HG03135 (cell line): ENCODE data around the gene CAMTA1.

Experiments used
- ATAC-seq: cut with Tn5 transposase; IDR thresholded peaks from one replicate; pipeline ENCODE4 v1.9.1; 2021; ENCODE audit warnings: mild to moderate bottlenecking, moderate library complexity; ENCODE audit not compliant: unreplicated experiment

Gene CAMTA1

DNA sequence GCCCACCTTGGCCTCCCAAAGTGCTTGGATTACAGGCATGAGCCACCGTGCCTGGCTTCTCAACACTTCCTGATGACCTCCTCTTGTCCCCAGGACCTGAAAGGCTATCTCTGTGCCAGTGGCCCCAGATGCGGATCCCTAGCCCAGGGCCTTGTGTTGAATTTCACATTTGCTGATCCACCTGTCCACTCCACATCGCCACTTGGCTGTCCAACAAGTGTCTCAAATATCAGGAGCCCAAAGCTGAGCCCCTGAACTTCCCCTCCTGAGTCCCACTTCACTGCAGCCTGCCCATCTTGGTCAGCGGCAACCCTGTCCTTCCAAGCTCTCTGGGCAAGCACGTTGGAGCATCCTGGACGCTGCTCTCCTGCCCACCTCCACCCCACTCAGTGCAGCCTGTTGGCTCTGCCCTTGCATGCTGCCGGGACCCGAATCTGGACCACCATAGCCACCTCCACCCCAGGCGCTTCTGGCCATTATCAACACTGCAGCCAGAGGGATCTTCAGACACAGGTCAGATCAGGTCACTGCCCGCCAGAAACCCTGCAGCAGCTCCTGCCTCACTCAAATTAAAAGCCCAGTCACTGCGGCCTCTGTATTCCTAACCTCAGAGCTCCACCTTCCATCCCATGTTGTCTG, 633.3 kb downstream of the CAMTA1 start:
- no peak for ATAC-seq

DNA sequence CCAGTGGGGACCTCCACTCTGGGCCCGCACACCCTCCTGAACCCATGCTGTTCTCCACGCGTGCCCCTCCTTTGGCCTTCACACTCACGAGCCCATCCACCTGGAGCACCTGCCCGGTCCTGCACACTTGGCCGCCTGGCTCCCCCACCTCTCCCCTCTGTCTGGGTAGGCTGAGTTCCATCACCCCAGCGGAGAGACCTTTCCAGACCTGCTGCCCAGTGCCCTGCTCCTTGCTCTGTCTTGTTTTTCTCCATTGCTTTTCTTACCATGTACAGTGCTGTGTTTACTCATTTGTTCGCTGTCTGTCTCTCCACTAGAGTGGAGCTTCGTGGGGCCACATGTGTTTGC, 634.8 kb downstream of the CAMTA1 start:
- ATAC-seq, result no peak

DNA sequence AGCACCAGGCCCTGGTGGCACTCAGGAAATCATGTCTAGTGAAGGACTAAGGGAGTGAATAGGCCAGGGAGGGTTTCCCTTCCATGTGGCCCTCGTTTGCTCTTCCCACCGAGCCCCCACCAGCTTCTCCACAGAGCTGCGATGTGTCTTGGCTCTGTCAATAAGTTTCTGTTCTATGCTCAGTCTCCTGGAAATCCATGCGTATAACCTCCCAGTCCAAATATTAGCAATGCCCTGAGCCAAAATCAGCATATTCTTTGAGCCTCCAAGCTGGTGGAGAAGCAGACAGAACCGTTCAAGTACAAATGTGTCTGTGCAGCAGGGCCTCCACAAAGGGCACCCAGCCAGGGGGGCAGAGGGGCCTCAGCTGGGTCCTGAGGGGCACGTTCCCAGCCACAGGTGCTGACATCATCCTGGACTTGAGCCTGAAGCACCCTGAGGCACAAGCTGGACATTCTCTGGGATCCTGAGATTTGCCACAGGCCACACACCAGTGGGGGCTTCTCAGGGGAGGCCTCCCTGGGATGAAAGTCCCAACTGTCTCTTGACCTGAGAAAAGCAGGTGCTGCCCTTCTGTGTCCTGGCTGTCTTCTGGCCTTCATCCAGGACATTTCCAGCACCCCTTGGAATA, 635.3 kb downstream of the CAMTA1 start:
- ATAC-seq, result no peak

DNA sequence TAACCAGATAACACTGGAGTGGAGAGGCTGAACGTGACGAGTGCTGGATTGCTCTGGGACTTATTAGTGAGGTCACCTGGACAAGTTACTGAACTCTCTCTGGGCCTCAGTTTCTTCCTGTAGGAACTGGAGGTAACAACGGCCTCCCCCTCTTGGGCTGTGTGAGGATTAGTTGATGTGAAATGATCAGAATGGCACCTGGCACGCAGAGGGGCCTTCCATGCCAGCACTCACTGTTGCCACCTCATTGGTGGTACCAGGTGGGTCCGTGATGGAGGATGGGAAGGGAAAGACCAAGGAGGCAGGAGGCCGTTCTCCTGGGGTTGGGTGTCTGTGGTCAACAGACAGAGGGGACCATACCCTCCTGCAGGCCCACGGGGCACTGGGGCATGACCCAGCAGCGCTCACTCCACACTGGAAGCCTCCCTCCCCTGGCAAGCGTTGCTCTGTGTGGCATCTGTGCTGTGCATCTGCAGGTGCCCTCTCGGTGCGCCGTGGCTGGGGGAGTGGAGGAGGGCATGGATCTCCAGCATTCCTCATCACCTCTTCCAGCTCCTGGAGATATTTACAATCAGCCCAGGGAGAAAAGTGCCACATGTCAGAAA, 636.3 kb downstream of the CAMTA1 start:
- ATAC-seq, result no peak

DNA sequence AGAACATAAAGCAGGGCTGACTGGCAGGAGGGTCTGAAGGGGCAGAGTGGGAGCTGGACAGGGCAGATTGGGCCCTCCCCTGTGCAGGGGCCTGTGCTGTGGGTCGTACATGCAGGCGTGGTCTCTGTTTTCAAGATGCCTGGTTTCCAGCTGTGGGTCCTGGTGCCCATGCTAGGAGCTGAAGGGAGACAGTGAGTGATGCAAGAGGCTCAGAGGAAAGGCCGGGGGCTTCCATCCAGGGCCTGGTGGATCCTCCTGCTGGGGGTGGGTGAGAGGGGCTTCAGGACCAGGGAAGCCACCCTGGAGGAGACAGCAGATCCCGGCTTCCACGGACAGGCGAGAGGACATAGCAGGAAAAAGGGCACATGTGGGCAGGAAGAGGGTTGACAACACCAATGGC, 636.8 kb downstream of the CAMTA1 start:
- ATAC-seq, result no peak

DNA sequence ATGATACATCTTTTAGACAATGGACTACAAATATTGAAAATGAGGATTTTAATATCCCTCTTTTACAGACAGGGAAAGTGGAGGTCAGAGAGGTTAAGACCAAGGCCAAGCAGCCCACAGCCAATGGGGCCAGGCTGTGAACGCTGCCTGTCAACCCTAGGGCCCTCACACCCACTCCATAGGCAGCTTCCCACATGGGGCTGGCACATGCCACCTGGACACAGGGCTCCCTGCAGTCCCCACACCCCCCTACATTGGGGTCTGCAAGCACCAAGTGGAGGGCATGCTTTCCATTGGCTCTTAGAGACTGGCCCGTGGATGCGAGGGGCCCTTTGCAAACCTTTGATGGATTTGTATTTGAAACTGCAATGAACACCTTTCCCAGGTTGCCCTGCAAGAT, 637.3 kb downstream of the CAMTA1 start:
- ATAC-seq, result no peak

DNA sequence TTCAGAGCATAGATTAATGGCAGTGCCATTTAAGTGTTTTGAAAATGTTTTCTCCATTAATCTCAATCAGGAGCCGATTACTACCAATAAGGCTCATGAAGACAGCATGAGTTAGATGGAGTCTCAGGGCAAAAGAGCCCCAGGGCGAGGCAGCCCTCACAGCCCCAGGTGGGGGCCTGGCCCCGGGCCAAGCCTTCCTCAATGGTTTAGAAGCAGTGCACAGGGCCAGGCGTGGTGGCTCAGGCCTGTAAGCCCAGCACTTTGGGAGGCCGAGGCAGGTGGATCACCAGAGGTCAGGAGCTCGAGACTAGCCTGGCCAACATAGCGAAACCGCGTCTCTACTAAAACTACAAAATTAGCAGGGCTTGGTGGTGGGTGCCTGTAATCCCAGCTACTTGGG, 637.7 kb downstream of the CAMTA1 start:
- no peak for ATAC-seq

DNA sequence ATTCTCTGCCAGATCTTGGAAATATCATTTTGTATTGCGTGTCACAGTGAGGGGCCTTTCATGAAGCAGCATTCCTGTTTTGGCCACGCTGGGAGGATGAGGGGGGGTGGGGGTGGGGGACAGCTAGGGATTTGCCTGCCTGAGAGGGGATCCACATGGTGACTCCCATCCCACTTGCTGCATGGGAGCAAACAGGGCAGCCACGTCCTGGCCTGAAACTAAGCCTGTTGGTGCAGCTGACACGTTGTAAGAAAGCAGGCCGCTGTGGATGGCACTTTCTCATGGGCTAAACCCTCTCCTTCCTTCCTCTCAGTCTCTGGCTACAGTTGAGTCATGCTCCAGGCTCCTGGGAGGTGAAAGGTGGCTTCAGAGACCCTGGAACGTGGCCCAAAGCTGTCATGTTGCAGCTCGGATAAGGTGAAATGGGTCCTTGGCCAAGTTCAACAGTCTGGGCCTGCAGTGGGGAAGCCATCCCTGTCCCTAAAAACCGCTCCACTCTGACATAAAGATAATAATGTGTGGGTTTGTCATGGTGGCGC, 639.2 kb downstream of the CAMTA1 start:
- no peak for ATAC-seq

DNA sequence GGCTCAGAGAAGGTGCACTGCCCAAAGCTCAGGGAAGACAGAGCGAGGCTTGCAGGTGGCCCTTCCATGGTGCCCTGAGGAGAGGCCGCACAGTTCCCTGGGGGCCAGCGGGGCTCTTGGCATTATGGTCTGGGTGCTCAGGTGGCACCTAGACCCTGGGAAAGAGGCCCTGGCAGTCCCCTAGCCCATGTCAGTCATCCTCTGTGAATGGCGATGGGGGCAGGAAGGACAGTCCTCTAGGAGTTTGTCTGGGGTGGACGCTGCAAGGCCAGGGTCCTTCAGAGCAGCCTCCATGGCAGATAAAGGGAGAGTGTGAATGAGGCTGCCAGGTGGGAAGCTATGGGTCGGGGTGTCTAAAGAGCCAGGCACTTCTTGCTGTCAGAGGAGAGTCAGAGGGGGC, 640.0 kb downstream of the CAMTA1 start:
- no peak for ATAC-seq

DNA sequence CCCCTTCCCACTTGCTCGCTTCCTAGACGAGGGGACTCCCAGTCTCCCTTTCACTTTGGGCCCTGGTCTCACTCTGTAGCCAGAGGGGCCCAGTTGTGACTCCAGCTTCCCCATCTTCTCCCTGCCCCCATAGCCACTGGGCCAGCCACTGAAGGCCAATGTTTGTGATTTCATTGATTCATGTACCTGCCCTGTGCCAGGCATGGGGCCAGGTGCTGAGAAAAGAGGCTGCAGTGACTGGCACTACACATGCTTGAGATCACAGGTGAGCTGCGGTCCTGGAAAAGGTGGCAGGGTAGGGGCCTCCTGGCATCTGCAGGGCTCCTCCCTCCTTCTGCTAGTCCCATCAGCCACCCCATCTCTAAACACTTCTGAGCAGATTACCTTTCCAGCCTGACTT, 640.5 kb downstream of the CAMTA1 start:
- ATAC-seq, result no peak

DNA sequence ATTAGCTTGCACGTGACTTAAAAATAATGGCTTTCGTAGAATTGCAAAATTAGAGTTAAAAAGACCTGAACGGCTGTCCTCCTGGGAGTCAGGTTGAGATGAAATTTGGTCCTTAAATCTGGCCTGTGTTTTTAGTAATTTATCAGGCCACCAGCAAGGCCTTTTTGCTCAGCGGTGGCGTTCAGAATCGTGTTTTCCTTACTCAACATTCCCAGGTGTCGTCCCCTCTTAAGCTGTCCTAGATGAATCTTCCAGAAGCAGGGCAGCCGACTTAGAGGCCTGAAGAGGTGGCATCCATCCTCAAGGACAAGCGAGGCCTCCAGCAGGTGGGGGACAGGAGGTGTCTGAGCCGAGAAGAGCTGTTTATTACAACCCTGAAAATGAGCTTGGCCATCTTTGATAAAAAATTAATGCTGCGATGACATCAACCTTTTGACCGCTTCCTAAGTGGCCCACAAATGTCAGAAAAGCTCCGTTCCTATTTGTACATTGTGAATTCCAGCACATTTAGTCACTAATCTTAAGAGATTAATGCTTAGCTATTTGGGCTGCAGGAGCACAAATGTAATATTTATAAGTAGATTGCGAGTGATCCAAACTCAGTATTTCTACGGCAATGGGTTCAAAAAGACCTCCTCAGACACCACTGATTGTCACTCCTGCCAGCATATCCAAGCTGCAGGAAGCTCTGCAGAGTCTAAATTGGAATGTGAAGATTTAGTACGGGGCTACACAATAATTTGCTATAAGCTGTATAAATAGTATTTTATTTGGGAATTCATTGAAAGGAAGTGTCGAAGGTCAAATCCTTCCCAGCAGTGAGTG, 641.7 kb downstream of the CAMTA1 start:
- ATAC-seq, result no peak

DNA sequence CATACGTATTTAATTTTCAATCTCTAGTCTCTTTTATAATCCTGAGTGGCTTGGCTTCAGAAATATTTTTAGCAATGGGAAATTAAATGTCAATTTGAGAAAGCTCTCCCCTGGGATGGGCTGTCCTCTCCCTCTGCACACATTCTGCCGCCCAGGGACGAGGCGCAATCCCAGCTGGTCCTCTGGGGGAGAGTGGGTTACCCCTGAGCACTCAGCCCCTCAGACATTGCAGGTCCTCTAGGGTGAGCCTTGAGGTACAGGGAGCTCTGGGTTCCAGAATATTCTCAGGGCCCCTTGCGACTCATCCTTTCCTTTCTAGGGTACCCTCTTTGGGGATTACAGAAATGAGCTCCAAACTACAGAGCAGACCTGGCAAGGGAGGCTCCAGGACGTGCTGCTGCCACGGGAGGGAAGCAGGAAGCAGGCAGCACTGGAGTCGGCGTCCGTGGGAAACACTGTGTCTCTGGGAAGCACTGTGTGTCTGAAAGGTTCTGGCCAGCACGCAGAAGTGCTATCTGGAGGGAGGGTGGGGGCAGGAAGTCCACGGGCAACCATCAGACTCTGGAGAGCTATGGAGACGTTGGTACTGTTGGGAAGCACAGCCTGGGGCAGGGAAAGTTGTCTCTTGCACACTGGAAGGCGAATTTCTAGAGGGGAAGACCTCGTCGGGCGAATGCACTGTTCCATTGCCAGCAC, 642.5 kb downstream of the CAMTA1 start:
- ATAC-seq, result no peak

DNA sequence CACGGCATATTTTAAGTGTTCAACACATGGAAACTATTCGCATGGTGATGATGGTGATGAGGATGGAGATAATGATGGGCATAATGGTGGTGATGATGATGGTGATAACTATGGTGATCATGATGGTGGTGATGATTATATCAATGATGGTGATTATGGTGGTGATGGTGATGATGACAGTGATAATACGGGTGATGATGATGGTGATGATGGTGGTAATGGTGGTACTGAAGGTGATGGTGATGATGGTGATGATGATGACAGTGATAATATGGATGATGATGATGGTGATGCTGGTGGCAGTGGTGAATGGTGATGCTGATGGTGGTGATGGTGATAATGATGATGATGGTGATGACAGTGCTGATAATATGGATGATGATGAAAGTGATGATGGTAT, 644.0 kb downstream of the CAMTA1 start:
- ATAC-seq, result no peak

DNA sequence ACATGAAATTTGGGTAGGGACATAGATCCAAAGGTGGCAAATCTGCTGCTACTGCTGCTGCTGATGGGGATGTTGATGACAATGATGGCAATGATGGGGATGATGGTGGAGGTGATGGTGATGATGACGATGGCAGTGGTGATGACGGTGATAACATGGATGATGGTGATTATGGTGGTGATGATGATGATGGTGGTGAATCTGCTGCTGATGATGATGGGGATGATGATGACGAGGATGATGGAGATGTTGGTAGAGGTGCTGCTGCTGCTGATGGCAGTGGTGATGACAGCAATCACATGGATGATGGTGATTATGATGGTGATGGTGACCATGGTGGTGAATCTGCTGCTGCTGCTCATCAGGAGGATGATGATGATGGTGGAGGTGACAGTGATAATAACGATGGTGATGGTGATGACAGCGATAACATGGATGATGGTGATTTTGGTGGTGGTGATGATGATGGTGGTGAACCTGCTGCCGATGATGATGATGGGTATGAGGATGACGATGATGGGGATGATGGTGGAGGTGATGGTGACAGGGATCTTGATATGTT, 644.9 kb downstream of the CAMTA1 start:
- no peak for ATAC-seq

DNA sequence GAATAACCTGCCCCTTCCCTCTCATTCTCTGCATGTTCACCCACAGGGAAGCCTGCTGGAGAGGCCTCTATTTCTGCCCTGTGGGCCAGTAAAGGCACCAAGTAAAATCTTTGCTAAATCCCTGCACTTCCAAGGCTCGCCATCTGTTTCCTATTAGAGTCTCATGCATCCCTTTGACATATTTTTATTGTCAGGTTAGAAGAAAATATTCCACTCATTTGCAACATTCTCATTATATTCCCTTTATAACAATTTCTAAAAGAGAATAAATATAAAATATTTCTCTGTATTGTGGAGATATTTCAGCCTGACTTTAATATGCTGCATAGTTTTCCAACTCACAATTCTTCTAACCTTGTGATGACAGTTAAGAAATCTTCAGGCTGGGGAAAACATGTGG, 645.4 kb downstream of the CAMTA1 start:
- ATAC-seq, result no peak

DNA sequence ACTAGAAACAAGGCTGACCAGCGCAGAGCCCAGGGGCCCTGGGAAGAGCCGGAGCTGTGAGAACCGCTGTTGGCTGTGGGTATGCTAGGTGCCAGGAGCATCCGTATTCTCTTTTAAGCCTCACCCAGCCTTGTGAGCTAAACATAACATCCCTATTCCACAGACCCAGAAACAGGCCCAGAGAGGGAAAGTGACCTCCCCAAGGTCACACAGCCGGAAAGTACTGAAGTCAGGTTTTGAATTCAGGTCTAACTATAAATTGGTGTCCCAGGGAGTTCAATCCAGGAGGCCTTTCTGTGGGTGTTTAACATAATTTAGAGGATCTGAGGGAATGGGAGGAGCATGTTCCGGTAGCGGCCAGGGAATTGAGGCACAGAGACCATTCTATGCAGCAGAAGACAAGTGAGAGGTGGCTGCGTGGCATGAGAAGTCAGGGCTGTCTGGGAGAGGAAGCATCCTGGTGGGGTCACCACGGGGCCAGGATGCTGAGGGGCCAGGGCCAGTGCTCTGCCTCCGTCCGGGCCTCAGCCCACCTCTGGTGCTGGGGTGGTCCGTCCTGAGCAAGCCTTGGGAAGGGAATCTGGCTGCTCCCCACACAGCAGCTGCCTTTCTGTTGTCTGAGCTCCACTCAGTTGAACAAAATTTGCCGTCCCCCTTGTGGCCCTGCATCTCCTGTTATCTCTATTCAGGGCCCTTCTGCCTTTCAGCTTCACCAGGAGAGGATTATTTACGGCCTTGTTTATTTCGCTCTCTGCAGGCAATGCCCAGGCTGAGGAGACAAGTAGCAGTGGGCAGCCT, 647.0 kb downstream of the CAMTA1 start:
- ATAC-seq, result no peak

DNA sequence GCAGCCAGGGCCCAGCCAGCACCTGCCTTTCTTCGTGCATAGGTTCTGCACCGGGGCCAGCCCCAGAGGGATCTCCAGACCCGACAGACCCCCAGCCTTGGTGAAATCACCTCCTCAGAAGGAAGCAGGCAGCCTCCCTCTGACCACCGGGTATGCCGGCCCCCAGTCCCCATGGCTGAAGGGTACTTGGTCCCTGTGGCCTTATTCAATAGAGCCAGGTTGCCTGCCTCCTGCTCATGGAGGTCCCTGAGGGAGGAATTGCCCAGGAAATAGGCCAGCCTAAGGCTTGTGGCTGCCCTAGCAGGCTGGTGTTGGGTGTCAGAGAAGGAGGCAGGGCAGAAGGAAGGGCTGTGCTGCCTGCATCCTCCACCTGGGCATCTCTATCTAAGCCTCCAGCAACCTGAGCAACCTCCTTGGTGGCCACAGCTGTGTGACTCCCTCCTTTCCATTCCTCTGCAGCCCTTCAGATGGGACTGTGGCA, 647.7 kb downstream of the CAMTA1 start:
- ATAC-seq, result no peak

DNA sequence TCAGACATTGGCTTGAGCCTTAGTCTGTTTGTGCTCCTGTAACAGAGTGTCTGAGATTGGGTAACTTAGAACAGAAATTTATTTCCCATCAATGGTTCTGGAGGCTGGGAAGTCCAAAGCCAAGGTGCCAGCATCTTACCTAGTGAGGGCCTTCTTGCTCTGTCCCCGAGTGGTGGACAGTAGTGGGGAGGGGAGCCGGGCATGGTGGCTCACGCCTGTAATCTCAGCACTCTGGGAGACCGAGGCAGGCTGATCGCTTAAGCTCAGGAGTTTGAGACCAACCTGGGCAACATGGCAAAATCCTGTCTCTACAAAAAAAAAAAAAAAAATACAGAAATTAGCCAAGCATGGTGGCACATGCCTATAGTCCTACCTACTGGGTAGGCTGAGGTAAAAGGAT, 649.3 kb downstream of the CAMTA1 start:
- no peak for ATAC-seq

DNA sequence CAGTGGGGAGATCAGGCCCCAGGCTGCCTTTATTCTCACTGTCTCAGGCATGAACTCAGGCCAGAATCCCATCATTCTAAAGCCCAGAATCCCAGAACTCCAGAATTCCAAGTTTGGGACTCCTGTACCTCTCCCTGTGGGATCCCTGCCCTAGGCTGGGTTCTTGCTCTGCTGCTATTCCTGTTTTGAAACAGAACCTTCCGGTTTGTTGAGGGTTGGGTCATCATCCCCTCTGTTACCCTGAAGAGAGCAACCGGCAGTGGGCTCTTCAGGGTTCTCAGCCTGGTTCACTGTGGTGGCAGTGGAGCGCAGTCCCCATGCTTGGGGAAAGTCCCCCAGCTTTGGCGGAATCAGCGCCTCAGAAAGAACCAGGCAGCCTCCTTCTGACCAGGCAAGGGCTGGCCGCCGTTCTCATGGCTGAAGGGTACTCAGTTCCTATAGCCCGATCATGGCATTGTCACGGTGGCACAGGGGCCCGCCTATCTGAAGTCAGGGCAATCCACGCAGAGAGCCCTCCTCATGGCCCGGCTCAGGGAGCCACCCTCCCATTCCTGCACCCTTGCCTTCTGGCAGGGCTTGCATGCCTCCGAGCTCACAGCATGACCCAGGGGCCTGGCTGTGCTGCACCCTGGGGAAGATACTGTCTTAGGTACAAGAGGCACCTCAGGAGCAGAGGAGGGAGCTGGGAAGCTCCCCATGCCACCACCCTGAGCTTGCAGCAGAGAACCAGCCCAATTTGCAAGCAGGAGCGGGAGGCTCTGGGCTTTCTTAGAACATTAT, 650.2 kb downstream of the CAMTA1 start:
- no peak for ATAC-seq
